HG03469 (cell line): Measurements from ENCODE around the gene NTRK1.

Experiments used
- ATAC-seq: cut with Tn5 transposase; IDR thresholded peaks from one replicate; pipeline ENCODE4 v1.9.1; 2021; ENCODE audit warnings: mild to moderate bottlenecking, moderate library complexity, moderate number of reproducible peaks; ENCODE audit not compliant: unreplicated experiment

Gene NTRK1

DNA sequence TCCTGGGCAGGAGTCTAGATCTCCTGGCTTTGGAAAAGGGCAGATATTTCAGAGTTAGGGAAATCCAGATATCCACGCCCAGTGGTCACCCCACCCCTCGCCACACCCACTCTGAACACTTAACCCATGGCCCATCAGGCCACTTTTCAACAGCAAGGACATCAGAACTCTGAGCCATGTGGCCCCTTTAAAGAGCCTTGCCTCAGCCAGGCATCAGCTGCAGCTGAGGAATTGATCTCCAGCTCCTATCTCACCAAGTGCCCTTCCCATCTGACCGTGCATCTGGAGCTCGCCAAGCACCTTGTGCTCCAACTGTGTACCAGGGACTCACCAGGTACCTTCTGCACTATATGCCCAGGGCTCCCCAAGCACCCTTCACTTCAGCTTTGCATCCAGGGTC is 23.8 kb upstream of the NTRK1 start:
- no peak for ATAC-seq

DNA sequence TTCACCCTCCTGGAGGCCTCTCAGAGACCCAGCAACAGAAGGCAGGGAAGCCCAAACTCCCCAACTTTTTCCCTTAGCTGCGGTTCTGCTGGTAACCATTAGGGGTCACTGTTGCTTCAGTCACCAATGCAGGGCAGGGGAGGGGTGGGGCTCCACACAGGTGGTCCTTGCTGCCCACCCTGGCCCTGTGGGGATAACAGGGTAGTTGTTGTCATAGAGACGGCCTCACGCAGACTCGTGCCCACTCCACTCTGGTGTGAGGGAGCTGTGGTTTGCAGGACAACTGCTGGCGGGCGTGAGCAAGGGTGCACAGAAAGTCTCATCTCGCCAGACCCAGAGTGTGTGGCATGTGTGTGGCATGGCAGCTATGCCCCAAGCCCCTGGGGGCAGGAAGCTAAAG is 21.7 kb upstream of the NTRK1 start:
- ATAC-seq: no peak

DNA sequence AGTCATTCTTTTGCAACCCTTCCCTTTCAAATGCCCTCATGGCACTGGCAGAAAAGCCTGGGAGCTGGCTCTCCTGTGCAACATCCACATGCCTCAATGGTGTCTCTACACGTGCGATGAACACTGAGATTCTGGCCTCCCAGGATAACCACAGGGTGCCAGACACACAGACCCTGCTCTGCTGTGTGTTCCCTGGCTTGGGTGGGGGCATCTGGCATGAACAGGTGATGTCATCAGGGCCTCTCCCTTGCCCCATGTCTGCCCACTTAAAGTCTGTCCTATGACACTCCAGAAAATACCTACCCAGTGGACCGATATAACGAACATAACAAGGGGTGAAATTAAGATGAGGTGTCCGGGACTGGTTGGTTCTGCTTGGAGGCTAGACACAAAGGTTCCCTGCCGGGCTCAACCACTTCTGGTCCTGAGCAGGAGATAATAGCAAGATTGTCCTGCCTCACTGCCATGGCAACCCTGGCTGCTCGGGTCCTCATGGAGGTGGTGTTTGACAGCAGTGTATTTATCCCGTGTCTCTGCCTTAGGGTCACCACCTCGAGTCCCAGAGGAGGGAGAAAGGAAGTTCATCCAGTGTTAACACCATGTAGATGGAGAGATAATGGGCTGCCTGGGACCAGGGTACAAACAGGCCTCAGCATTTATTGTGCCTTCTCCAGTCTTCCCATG is 21.1 kb upstream of the NTRK1 start:
- ATAC-seq: no peak

DNA sequence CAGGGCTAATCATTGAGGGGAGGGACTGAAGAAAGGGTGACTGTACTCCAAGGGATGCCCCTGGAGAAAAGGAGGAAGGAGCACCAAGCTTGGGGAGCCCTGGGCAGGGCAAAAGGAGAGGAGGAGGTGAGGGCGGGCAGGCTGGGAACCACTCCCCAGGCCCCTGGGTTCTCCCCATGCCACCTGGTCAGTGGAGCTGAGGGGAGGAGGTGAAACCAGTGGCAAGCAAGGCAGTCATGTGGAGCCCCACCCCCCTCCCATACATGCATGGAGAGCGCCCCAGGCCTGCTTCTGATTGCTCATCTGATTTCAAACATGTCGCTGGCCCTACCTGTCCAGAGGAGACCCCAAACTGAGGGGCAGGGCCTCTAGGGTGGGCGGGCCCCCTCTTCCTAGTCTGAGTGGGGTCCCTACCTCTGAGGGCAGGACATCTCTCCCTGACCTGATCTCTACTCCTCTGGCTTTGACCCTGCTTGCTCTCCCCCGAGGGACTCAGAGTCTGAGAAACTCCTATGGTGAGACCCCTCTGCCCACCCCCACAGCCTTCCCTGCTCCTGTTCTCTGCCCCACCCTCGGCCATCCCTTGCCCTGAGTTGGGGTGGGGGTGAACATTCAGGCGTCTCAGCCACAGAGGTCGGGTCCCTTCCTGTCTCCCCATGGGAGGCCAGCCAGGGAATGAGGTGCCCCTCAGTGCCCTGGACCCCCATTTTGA is 20.3 kb upstream of the NTRK1 start:
- ATAC-seq: no peak

DNA sequence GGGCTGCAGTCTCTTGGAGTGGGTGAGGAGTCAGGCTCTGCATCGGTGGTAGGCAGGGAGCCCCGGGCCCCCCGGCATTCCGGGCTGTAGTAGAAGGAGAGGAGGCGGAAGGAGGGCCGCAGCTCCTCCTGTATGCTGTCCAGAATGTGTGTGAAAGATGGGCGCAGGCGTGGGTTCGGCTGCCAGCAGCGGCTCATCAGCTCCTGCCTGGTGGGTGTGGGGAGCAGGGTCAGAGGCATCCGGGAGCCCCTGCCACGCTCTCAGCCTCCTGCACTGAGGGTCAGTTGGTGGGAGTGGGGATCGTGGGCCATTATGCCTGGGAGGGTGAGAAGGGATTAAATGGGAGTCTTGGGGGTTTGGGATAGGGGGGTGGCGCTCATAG is 19.8 kb upstream of the NTRK1 start:
- no peak for ATAC-seq

DNA sequence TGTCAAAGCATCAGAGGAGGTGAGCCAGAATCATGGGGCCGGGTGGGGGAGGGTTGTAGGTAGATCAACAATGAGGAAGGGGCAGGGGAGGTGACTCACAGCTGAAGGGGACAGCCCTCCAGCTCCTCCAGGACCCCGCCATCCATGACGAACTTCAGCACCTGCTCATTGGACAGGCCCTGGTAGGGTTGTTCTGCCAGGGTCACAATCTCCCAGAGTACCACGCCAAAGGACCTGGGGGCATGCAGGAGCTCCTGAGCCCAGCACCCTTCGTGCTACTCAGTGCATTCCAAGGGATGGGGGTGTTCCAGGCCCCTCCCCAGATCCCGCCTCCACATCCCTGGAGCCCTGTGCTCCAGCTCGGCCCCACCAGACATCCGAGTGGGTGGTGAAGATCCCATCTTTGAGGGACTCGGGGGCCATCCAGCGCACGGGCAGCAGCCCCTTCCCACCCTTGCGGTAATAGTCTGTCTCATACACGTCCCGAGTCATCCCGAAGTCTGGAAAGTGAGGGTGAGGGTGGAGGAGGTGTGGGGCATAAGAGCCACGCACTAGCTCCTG is 19.3 kb upstream of the NTRK1 start:
- no peak for ATAC-seq

DNA sequence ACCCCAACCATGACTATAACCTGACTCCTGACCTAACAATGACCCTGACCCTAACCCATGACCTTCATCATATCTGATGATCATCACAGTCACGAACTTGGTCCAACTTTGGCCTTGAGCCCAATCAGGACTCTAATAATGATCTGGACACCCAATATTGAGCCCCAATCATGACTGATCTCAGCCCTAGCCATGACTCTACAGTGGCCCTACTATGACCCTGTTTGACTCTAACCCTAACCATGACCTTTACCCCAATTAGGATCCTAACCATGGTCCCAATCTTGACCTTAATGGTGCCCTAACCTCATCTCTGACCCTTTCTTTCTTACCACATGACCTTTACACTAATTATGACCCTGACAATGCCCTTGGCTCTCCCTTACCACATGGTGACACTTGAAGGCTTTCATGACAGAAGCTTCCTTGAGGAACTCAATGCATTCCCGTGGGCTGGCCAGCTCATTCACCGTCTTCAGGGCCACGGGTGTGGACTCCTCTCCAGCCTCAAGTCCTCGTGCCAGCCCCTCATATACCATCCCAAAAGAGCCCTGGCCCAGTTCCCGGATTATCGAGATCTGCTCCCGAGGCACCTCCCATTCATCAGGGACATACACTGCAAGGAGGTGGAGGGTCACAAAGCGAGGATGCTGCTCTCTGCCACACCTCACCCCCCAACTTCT is 17.9 kb upstream of the NTRK1 start:
- ATAC-seq: no peak

DNA sequence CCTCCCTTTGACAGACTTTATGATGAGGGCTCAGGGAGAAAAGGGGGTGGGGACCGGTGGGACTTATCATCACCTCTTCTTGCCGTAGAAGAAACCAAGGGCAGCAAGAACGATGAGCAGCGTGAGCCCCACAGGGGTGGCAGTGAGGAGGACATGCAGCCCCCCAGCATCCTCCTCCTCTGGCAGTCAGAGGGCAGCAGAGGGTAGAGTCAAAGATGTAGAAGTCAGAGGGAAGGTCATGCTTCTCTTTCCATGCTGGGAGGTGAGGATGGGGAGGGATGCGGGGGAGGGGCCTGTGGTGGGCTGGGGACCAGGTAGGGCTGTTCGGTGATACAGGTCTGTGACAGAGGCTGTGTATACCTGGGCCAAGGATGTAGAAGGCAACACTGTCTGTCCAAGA is 16.6 kb upstream of the NTRK1 start:
- ATAC-seq: no peak

DNA sequence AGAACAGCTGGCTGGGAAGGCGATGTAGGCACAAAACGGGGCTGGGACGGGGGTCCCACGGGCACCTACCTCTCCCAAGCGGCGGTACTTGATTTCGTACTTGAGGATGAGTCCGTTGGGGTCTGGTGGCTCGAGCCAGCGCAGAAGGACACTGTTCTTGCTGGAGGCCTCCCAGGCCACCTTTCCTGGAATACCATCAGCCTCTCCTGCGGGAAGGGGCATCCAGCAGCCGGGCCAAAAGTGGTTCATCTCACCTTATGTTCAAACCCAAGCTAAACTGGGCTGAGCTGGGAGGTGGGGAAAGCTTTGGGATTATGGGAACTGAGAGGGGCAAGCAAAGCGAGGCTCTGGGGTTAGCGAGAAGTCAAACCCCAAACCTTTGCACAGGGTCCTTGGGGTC is 16.0 kb upstream of the NTRK1 start:
- no peak for ATAC-seq

DNA sequence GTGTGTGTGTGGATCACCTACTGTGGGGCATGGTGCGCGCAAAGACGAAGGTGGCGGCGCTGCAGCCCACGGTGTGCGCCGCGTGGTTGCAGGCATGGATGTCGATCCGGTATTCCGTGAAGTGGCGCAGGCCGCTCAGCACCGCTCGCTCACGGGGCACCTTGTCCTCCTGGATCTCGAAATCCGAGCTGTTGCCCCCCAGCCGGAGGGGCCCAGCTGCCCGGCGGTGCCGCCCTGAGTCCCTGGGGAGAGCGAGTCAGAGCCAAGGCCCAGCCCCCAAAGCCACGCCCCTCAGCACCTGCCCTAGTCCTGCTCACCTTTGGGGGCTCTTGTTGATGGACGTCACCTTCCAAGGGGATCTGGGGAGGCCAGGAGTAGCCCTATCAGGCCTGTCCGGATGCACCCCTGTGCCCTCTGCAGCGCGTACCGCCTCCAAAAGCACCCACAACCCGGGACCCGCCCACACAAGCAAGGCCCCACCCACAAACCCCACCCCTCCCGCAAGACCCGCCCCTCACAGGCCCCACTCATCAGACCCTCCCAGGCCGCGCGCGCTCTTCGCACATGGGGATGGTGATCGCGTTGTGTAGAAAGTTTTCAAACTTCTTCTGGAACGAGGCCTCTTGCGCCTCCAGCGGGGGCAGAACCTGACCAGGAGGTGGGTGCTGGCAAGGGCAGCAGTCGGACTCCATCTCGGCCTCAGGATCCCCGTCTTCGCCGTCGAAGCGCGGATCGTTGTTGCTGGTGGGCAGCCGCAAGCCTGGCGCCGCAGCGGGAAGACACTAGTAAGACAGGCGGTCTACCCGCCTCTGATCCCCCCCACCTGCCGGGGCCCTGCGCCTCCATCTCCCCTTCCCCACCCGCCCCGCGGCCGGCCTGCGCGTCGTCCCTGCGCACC is 15.4 kb upstream of the NTRK1 start:
- no peak for ATAC-seq

DNA sequence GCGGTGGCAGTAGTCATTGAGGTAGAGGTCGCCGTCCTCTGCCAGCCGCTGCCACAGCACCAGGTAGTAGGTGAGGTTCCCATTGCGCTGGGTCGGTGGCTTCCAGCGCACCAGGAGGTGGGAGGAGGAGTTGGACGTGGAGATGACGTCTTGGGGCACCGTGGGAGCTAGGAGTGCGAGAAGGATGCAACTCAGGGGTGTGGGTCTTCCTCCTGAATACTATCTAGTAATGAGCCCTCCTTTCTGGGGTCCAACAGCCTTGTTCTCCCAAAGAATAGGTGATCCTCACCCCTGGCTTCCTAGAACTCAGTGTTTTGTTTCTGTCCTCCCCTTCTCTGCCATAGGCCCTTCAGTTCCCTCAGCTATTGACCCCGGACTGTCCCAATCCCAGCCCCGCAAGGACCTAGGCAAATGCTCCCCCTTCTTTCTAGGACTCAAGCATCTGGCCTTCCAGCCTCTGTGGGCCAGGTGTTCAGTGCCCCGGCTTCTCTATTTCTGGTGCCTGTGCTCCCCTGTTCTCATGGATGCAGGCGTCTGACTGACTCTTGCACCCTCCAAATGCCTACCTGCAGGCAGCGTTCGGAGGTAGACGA is 14.6 kb upstream of the NTRK1 start:
- ATAC-seq: no peak

DNA sequence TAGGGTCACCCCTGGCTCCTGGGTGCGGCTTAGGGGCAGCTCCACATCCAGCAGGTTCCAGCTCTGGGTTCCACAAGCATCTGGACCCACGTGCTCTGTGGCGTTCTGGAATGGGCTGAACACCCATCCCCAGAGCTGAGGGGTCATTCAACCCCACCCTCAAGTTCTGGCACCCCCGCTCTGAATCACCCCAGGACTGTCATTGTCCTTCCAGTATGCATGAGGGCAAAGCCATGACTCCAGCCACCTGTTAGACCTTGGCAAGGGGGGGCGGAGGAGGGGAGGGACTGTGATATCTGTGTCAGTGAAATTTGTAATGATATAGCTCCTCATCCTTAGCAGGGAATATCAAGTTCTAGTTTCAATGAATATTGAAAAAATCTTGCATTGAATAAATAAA is 14.0 kb upstream of the NTRK1 start:
- ATAC-seq: no peak

DNA sequence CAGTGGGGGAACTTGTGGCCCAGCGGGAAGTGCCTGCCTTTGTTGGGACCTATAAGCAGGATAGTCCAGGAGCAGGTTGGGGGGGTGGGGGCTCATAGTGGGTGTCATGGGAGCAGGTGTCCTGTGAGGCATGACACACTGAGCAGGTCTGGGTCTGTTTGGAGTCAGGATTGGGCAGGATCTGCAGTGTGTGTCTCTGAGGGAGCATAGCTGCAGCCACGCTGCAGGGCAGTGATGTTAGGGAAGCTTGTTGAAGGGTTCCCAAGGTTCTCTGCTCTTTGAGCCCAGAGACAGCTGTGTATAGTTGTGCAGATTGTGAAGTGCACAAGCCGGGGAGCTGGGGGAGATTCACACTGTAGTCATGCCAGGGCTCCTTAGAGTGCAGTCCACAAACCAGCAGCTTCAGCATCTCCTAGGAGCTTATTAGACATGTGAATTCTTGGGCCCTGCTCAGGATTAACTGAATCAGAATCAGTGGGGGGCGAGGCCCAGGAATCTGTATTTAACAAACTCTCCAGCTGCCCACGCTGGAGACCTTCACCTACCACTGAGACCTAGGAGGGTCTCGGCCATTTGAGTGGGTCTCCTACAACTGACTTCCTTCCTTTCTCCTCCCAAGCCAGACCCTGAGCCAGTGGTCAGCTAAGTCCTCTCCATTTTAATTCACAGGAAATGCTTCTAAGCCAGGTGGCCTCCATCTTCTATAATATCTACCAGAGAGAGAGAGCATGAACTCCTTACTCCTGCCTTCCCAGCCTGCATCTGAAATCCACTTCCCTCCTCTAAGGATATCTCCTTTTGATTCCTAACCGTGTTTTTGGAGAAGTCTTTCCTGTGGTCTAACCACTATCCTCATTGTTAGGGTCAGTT is 12.8 kb upstream of the NTRK1 start:
- no peak for ATAC-seq

DNA sequence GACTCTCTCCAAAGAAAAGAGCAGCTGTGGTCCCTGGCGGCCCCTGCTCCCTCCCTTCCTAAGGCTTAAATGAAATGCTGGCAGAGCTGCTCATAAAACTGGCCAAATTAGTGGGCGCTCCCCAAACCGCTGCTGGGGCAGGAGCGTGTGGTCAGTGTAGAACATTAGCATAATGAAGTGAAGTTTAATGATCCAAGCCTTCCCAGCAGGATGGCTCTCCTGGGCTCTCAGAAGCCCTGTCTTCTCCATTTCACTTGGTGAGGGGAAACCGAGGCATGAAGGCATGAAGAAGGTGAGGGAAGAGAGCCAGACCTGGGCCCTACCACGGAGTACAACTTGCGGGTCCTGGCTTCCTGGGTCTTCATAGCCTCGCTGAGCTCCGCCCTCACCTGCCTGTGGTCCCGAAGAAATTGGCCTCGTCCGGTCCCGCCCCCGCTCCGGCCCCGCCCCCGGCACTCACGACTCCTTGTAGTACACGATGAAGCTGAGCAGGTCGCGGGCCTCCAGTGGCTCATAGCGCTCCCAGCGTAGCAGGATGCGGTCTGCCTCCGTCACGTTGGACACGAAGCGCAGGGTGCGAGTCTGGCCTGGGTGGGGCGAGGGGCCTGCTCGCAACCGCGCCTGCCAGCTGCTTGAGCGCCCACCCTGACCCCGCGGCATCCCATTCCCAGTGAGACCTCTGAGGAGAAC is 12.1 kb upstream of the NTRK1 start:
- no peak for ATAC-seq

DNA sequence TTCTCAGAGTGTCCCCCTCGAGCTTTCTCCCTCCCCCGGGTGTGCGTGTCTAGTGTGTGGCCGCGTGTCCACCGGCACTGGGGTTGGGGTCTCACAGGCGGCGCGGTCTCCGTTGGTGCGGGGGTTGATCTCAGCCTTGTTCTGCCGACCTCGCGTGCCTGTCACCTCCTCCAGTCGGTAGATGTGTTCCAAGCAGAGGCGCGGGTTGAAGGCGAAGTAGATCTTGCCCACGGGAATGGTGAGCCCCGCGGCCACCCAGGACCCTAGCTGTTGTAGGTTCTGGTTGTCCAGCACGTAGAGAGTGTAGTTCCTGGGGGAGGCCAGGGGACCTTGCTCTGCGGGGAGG is 11.5 kb upstream of the NTRK1 start:
- ATAC-seq: no peak

DNA sequence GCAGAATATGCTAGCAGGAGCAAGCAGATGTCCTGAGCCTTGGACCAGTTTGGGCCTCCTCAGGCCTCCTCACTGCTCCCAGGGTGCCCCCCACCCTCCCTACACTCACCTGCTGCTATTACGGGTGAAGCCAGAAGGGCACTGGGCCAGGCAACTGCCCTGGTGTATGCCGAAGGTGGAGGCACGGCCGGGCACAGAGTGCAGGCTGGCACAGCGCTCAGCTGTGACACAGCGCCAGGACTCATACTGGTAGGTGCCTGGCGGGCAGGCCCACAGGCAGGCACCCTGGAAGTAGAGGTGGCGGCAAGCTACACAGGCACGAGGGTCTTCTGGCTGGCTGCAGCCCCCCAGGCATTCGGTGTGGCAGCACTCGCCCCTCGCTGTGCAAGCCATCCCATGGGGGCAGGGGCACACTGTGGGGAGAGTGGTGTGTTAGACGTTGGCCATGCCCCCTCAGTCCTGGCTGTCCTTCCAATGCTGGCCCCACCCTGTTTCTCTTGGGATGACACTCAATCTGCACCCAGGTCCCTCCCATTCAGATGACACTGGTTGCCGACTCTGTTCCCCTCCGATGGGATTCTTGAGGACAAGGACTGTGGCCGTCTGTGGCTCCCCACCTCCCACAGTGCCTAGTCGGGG is 8.8 kb upstream of the NTRK1 start:
- ATAC-seq: no peak

DNA sequence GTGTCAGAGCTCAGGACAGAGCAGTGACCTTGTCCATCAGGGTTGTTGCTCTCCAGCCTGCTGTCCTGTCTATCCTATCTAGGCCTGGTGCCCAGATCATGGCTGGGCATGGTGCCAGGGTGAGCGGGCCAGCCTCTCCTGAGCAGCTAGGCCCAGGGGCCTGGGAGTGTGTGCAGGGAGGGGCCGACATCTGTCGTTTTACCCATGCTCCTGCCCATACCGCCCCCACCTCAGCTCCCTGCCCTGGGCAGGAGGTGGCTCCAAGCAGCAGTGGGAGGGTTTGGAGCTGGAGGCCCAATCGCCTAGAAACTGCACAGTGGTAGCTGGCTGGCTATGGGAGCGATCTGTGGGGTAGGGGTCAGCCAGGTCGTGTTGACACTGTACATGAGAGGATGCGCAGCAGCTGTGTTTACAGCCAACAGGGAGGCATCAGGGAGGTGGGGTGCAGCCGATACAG is 8.2 kb upstream of the NTRK1 start:
- no peak for ATAC-seq

DNA sequence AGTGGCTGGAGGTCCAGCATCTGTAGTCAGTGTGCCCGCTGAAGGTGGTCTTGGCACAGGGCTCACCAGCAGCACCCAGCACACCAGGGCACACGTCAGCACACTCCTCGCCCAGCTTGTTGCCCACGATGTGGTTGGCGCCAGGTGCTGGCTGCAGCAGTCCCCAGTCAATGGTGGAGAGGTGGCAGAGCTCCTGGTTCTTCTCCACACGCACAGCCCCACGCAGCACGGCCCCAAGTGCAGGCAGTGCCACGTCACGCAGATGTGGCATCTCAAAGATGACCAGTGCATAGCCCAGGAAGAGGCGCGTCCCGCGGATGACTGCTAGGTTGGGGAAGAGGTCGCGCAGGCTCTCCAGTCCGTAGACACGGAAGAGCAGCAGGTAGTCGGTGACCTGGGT is 6.9 kb upstream of the NTRK1 start:
- ATAC-seq: no peak

DNA sequence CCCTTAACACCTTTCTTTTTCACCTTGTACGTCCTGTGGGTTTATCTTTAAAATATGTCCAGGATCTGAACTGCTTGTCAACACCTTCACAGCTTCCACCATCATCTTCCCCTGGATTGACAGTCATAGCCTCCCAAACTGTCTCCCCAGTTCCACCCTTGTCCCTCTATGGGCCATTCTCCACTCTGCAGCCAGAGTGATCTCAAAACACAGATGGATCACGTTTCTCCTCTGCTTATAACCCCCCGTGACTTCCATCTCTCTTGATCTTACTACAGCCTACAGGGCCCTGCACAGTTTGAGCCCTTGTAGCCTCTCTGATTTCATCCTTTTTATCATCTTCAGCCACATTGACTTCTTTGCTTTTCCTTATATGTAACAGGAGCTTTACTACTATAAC is 6.0 kb upstream of the NTRK1 start:
- no peak for ATAC-seq
